Activated T-cell treated with anti-CD3 and anti-CD28 coated beads for 48 hours (primary cell): Measurements from ENCODE around the gene IDH1.
"Not testable (repeated sequence)": the region's sequence is repeated elsewhere in the genome, so short reads cannot be mapped to it uniquely, and the experiment has no call there.

Source experiments
- DNase-seq: peaks from one replicate; pipeline ENCODE4 v3.0.0-alpha.2; 2020; ENCODE audit warnings: low read depth

The IDH1 gene

GRCh38 chr2:208221873-208222272, 33.0 kb downstream of the IDH1 start:
- DNase-seq: not testable (repeated sequence)

DNA sequence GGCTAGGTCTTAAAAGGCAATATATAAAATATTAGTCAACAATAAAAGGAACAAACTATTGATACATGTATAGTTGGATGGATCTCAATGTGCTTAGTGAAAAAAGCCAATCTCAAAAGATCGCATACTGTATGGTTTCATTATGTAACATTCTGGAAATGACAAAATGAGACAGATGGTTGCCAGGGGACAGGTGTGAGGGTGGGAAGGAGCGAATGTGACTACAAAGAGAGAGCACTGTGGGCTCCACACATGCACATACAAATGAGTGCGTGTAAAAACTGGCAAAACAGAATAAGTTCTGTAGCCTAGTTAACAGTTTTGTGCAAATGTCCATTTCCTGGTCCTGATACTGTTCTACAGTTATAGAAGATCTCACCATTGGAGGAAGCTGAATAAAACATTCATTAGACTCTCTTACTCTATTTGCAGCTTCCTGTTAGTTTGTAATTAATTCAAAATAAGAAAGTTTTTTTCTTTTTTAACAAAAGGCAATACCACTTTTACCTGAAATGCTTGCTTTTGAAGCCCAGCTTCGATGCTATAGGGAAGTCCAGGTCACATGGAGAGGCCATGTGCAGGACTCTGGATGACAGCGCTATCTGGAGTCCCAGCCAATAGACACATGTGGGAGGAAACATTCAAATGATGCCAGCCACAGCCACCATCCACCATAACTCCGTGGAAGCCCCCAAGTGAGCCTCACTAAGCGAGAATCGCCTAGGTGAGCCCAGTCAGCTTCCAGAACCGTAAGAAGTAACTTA, 44.0 kb downstream of the IDH1 start:
- DNase-seq: no peak

- no peak for DNase-seq
These were observed 46.4 kb downstream of the IDH1 start for GRCh38 chr2:208208335-208209085.

GRCh38 chr2:208207769-208208168, 47.1 kb downstream of the IDH1 start:
- no peak for DNase-seq

DNA sequence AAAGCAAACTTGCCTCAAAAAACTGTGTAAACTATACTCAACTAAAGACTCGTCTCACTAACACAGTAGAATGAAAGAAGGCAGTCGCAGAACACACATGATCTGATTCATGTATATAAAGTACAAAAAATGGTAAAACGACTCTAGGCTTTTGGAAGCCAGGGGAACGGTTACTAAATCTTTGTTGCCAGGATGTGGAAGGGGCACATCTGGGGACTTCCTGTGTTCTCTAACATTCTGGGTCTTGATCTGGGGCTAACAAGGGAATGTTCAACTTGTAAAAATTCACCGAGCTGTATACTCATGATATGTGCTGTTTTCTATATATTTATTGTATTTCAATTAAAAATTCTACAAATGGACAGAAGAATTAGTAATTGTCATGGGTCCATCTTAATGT, 50.7 kb downstream of the IDH1 start:
- no peak for DNase-seq

GRCh38 chr2:208195531-208195930, 59.3 kb downstream of the IDH1 start:
- no peak for DNase-seq

DNA sequence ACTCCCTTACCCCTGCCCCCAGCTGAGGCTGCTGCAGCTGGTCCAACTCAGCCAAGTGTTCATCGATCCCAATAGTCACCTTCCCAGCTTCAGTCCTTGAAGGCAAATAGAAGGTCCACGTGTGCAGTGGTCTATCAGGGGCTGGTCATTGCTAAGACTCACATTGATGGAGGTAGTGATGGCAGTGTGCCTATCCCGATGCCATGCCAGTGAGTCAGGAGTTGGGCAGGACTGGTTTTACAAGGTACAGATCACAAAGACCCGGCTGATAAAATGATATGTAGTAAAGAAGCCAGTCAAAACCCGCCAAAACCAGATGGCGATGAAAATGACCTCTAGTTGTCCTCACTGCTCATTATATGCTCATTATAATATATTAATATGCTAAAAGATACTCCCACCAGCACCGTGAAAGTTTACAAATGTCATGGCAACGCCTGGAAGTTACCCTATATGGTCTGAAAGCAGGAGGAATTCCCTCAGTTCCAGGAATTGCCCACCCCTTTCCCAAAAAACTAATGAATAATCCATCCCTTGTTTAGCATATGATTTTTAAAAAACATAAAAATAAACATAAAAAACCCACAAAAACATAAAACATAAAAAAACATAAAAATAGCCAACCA, 62.1 kb downstream of the IDH1 start:
- DNase-seq: no peak

GRCh38 chr2:208189810-208190503, 64.9 kb downstream of the IDH1 start, which contains the start of gene C2orf80:
Gene C2orf80 (minus strand): TSS chr2:208190030. CDS start chr2:208186986, 3,044 bp downstream.
- DNase-seq: no peak

- DNase-seq: no peak
These were observed 65.6 kb downstream of the IDH1 start for GRCh38 chr2:208189069-208189809.

- DNase-seq: no peak
These were observed 68.0 kb downstream of the IDH1 start for GRCh38 chr2:208186893-208187292.

GRCh38 chr2:208186465-208186864, 68.4 kb downstream of the IDH1 start:
- DNase-seq: no peak
